Osteoblast (primary cell): Measurements from ENCODE around the gene ANO6. TPM values are rescaled to one million over a fixed set of nuclear protein-coding genes. Genes with fewer than 3 reads are reported as not detected.

Experiments
- DNase-seq: peaks from one replicate; pipeline ENCODE4 v3.0.0; 2011; ENCODE audit warnings: low spot score, mixed read lengths; ENCODE audit not compliant: insufficient read length; ENCODE audit errors: missing footprints
- H2AFZ ChIP-seq: 2 replicates; pipeline ENCODE4 v1.6.0; 2011; ENCODE audit warnings: mild to moderate bottlenecking, low read length
- H3K27ac ChIP-seq: 2 replicates; pipeline ENCODE4 v1.5.1; 2011; ENCODE audit warnings: mild to moderate bottlenecking, low read depth, low read length, moderate library complexity
- H3K27me3 ChIP-seq: 2 replicates; pipeline ENCODE4 v1.6.0; 2012; ENCODE audit warnings: mild to moderate bottlenecking, control low read depth, inconsistent platforms, low read length, moderate library complexity; ENCODE audit not compliant: insufficient read depth
- H3K36me3 ChIP-seq: 2 replicates; pipeline ENCODE4 v1.5.1; 2011; ENCODE audit warnings: mild to moderate bottlenecking, low read length, control low read depth, moderate library complexity; ENCODE audit not compliant: insufficient read depth
- H3K4me1 ChIP-seq: 2 replicates; pipeline ENCODE4 v1.5.1; 2011; ENCODE audit warnings: mild to moderate bottlenecking, low read length, control low read depth, moderate library complexity; ENCODE audit not compliant: insufficient read depth
- H3K4me2 ChIP-seq: 2 replicates; pipeline ENCODE4 v1.6.0; 2011; ENCODE audit warnings: mild to moderate bottlenecking, low read length; ENCODE audit not compliant: insufficient read depth
- H3K4me3 ChIP-seq: fragments of 200-600 bp; sonication (generic); 3 replicates; pipeline ENCODE4 v1.5.1; 2012; ENCODE audit warnings: mild to moderate bottlenecking, low read length, inconsistent platforms; ENCODE audit not compliant: insufficient read depth
- H3K79me2 ChIP-seq: 2 replicates; pipeline ENCODE4 v1.6.0; 2012; ENCODE audit warnings: mild to moderate bottlenecking, low read length, control low read depth, inconsistent platforms; ENCODE audit not compliant: insufficient read depth
- H3K9me3 ChIP-seq: 2 replicates; pipeline ENCODE4 v1.5.1; 2011; ENCODE audit warnings: low read depth, low read length, control low read depth
- H4K20me1 ChIP-seq: 2 replicates; pipeline ENCODE4 v1.6.0; 2012; ENCODE audit warnings: mild to moderate bottlenecking, low read length, control low read depth; ENCODE audit not compliant: insufficient read depth
- total RNA-seq: library from RNA; depleted of rRNA; stranded (reverse); fragments of >200 nt; gene quantifications from 2 replicates; pipeline ENCODE4 v1.2.3, GENCODE V29; 2012
- TF ChIP-seq, protein P1 (sequence below): IDR thresholded peaks from 2 replicates; pipeline ENCODE4 v1.5.1; 2011; ENCODE audit warnings: mild to moderate bottlenecking, low read depth, low read length, moderate library complexity; ENCODE audit errors: extremely low read depth

ANO6 gene
- total RNA-seq, 1 donor: 49.9 TPM

DNA sequence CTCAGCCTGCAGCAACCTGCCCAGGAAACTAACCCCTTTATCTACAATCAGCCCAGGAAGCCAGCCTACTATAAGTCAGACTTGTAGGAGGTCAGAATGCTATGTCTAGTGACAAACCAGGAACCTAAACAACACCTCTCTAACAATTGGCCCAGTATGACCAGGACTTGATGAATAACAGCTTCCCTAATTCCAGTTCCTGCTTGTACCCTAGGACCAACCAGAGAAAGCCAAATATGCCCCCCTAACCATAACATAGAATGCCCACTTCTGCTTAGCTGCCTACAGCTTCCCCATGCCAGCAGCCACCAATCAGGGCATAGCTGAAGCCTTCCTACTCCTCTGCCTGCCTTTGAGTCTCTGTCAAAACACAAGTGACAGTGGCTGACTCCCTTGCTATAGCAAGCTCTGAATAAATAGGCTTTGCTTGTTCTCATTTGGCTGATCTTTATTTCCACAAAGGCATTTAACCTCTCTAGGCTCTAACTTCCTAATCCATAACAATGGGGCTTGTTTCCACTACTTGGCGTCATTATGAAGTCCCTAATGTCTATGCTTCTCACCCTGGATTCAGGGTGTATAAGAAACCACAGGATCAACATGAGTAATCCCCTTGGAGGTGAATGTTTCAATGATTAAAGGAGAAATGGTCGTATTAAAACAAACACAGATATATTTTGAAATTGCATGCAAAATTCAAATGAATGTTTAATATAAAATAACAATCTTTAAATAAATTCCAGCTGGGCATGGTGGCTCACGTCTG, 220.2 kb downstream of the ANO6 start:
- peak overlapping the region; percentile 36 for H3K27ac ChIP-seq
- no peaks in the 10 kb centered on the region for H3K36me3 ChIP-seq
- no peaks in the 10 kb centered on the region for H3K27me3 ChIP-seq
- H3K79me2 ChIP-seq: no peaks in the 10 kb centered on the region
- H3K9me3 ChIP-seq: no peaks in the 10 kb centered on the region
- H4K20me1 ChIP-seq: no peaks in the 10 kb centered on the region
- H3K4me2 ChIP-seq: no peak overlapping the region
- TF ChIP-seq, protein P1, sequence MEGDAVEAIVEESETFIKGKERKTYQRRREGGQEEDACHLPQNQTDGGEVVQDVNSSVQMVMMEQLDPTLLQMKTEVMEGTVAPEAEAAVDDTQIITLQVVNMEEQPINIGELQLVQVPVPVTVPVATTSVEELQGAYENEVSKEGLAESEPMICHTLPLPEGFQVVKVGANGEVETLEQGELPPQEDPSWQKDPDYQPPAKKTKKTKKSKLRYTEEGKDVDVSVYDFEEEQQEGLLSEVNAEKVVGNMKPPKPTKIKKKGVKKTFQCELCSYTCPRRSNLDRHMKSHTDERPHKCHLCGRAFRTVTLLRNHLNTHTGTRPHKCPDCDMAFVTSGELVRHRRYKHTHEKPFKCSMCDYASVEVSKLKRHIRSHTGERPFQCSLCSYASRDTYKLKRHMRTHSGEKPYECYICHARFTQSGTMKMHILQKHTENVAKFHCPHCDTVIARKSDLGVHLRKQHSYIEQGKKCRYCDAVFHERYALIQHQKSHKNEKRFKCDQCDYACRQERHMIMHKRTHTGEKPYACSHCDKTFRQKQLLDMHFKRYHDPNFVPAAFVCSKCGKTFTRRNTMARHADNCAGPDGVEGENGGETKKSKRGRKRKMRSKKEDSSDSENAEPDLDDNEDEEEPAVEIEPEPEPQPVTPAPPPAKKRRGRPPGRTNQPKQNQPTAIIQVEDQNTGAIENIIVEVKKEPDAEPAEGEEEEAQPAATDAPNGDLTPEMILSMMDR: no peak
- peak; percentile 50 for DNase-seq
- no peak overlapping the region for H3K4me3 ChIP-seq
- peak overlapping the region; percentile 9 for H2AFZ ChIP-seq
- peaks cover 13% of the 10 kb centered on the region for H3K4me1 ChIP-seq

DNA sequence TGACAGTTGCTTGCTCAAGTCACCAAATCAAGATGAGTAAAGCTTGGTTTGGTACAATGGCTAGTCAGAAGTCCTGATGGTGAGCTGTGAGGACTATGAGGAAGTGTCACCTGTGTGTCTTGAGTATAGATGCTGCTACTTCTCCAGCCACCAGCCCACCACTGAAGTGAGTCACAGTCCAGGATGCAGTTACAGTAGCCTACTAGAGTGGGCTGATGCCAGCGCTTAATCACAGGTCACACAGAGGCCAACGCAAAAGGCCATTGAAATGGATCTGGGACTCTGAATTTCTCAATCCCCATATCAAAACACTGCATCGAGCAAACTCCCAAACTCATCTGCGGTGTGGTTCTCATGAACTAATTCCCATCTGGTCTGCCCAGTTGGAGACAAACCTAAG, 223.1 kb downstream of the ANO6 start:
- Histone ChIP-seq H3K4me2 (no peak overlapping the region), H3K4me1 (peaks cover 13% of the 10 kb centered on the region), H3K9me3 (no peaks in the 10 kb centered on the region), H4K20me1 (no peaks in the 10 kb centered on the region), H3K79me2 (no peaks in the 10 kb centered on the region), H3K36me3 (no peaks in the 10 kb centered on the region), H3K4me3 (no peak overlapping the region), H2AFZ (no peak overlapping the region), H3K27ac (no peak overlapping the region), H3K27me3 (no peaks in the 10 kb centered on the region)
- TF ChIP-seq, protein P1: no peak
- DNase-seq: peak; percentile 1

DNA sequence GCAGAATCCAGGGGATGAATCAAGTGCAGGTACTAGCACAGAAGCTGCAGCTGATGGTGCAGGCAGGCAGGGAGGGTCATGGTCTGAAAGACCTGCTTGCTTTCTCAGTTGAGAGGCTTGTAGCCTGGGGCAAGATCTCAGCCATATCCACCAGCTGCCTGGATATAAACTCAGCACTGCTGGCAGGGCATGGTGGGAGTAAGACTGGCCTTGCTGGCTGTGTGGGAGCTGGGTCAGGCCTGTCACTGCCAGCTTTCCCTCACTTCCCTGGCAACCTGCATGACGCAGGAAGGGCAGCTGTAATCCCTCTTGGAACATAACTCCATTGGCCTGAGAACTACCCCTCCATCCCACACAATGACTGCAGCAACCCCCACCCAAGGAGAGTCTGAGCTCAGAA, 230.1 kb downstream of the ANO6 start:
- H3K4me2 ChIP-seq: no peak overlapping the region

DNA sequence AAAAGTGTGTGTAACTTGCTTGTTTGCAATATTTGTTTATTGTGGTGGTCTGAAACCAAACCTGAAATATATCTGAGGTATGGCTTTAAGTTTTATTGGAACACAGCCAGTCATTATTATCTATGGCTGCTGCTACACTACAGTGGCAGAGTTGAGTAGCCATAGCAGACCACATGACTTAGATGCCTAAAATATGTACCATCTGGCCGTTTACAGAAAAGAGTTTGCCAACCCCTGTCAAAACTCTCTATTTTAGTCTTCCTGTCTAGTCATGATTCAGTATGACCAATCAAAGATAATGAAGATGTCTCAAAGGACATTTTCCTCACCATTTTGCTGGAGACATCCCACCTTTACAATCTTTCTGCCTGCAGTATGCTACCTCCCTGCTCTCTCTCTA, 242.3 kb downstream of the ANO6 start:
- H3K36me3 ChIP-seq: no peaks in the 10 kb centered on the region
- H3K4me2 ChIP-seq: no peak overlapping the region
- no peaks in the 10 kb centered on the region for H3K79me2 ChIP-seq
- no peaks in the 10 kb centered on the region for H3K27me3 ChIP-seq
- no peak overlapping the region for H2AFZ ChIP-seq
- no peaks in the 10 kb centered on the region for H4K20me1 ChIP-seq
- no peaks in the 10 kb centered on the region for H3K9me3 ChIP-seq
- H3K4me1 ChIP-seq: no peaks in the 10 kb centered on the region
- TF ChIP-seq, protein P1: no peak
- no peak for DNase-seq
- no peak overlapping the region for H3K27ac ChIP-seq
- no peak overlapping the region for H3K4me3 ChIP-seq

More for the DNA sequence above, 230.1 kb downstream of the ANO6 start:
- no peaks in the 10 kb centered on the region for H3K4me1 ChIP-seq
- no peaks in the 10 kb centered on the region for H3K36me3 ChIP-seq
- no peaks in the 10 kb centered on the region for H3K79me2 ChIP-seq
- TF ChIP-seq, protein P1: no peak
- no peaks in the 10 kb centered on the region for H4K20me1 ChIP-seq
- no peak overlapping the region for H3K4me3 ChIP-seq
- no peak overlapping the region for H2AFZ ChIP-seq
- H3K9me3 ChIP-seq: no peaks in the 10 kb centered on the region
- H3K27ac ChIP-seq: no peak overlapping the region
- no peaks in the 10 kb centered on the region for H3K27me3 ChIP-seq
- DNase-seq: no peak
